Eye (tissue), 1 donor: Measurements from ENCODE around the gene BICD1.
A peak's percentile ranks its signal among the peaks of the same experiment; 100 is the strongest.
"Not testable (repeated sequence)": the region's sequence is repeated elsewhere in the genome, so short reads cannot be mapped to it uniquely, and the experiment has no call there.

Experiments
- DNase-seq: peaks from one replicate; pipeline ENCODE4 v3.0.0-alpha.2; 2015

The BICD1 gene

GRCh38 chr12:32146074-32146873, 39.6 kb downstream of the BICD1 start:
- no peak for DNase-seq

- no peak for DNase-seq
Observed at GRCh38 chr12:32148372-32148771, 41.7 kb downstream of the BICD1 start.

- no peak for DNase-seq
Observed at GRCh38 chr12:32149489-32149888, 42.8 kb downstream of the BICD1 start.

- no peak for DNase-seq
Observed at GRCh38 chr12:32151086-32151485, 44.4 kb downstream of the BICD1 start.

- DNase-seq = no peak
Observed at GRCh38 chr12:32151552-32151951, 44.9 kb downstream of the BICD1 start.

GRCh38 chr12:32155041-32155440, 48.4 kb downstream of the BICD1 start:
- DNase-seq = no peak

- peak; percentile 71 for DNase-seq
Observed at GRCh38 chr12:32155961-32156529, 49.4 kb downstream of the BICD1 start.

GRCh38 chr12:32158525-32158924, 51.9 kb downstream of the BICD1 start:
- no peak for DNase-seq

- no peak for DNase-seq
Observed at GRCh38 chr12:32159381-32159780, 52.7 kb downstream of the BICD1 start.

- DNase-seq = no peak
Observed at GRCh38 chr12:32159925-32160324, 53.3 kb downstream of the BICD1 start.

GRCh38 chr12:32161058-32161457, 54.4 kb downstream of the BICD1 start:
- DNase-seq = peak; percentile 73

- DNase-seq = no peak
Observed at GRCh38 chr12:32163596-32163995, 56.9 kb downstream of the BICD1 start.

- no peak for DNase-seq
Observed at GRCh38 chr12:32166510-32166909, 59.9 kb downstream of the BICD1 start.

GRCh38 chr12:32170437-32170998, 63.9 kb downstream of the BICD1 start:
- DNase-seq = no peak

GRCh38 chr12:32171211-32171610, 64.6 kb downstream of the BICD1 start:
- no peak for DNase-seq

GRCh38 chr12:32176606-32177005, 70.0 kb downstream of the BICD1 start:
- no peak for DNase-seq

- no peak for DNase-seq
Observed at GRCh38 chr12:32178341-32179010, 71.8 kb downstream of the BICD1 start.

- DNase-seq = no peak
Observed at GRCh38 chr12:32179011-32179395, 72.4 kb downstream of the BICD1 start.

GRCh38 chr12:32181498-32182175, 75.0 kb downstream of the BICD1 start:
- no peak for DNase-seq

GRCh38 chr12:32183650-32184049, 77.0 kb downstream of the BICD1 start:
- no peak for DNase-seq

GRCh38 chr12:32187127-32187526, 80.5 kb downstream of the BICD1 start:
- DNase-seq = not testable (repeated sequence)

GRCh38 chr12:32191445-32191844, 84.8 kb downstream of the BICD1 start:
- no peak for DNase-seq
